GM21619 (cell line): Measurements from ENCODE around the gene WASF1.
"Not testable (repeated sequence)": the region's sequence is repeated elsewhere in the genome, so short reads cannot be mapped to it uniquely, and the experiment has no call there.

Experiments used
- ATAC-seq: cut with Tn5 transposase; IDR thresholded peaks from one replicate; pipeline ENCODE4 v1.9.1; 2021; ENCODE audit not compliant: unreplicated experiment

Gene WASF1

DNA sequence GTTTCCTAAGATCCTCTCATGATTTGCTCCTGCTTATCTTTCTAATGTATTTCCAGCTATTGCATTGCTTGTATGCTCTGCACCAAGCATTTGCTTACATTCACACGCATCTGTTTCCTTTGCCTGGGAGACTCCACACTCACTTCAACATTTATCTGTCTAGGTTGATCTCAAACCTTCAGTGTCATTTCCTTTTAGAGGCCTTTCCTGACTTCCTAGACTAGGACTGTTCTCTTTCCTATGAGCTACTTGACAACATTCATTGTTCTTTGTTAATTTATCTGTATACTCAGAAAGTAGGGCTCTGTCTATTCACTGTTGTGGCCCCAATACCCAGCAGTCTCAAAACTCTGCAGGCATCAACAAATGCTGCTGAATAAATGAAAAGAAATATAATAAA lies 84.4 kb downstream of the WASF1 start:
- ATAC-seq: no peak

DNA sequence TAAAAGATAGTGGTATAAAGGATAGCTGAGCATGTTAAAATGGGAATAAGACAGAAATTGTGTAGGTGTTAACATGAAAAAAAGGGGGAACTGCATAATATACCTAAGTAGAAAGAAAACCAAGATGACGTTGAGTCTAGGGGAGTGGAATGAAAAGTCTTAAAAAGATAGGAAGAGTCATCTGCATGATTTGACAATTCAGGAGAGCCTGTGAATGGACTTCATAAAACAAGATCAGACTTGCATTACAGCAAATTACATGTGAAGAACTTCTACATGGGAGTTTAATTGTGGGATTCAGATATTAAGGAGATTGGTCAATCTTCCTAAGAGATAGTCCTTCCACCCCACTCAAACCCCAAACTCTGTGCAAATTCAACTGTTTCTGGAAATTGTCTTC lies 85.5 kb downstream of the WASF1 start:
- no peak for ATAC-seq

DNA sequence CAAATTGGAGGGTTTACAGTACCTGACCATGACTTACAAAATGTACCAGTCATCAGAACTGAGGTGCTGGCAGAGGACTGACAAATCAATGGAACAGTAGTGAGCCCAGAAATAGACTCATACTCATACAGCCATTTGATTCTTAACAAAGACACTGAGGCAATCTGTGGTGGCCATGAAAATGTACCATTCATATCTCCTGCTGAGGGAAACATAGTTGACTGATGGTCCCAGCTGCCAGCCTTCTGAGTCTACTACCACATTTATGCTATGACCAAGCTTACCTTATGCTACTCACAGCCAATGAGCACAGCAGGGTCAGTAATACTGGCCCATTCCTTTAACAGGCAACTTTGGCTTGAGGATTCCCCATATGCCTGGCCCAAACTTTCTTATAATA lies 88.6 kb downstream of the WASF1 start:
- ATAC-seq: no peak

DNA sequence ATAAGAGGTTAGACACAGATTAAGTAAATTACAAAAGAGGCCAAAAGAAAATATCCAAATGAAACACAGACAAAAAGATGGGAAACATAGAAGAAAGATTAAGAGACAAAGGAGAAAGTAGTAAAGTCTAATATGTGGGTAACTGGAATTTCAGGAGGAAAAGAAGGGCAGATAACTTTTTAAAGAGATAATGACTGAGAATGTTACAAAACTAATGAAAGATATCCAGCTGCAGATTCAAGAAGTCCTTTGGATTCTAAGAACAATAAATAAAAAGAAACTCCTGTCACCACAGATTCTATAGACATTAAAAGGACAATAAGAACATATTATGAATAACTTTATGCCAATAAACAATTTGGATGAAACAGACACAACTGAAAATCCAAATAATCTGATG lies 90.1 kb downstream of the WASF1 start:
- no peak for ATAC-seq

DNA sequence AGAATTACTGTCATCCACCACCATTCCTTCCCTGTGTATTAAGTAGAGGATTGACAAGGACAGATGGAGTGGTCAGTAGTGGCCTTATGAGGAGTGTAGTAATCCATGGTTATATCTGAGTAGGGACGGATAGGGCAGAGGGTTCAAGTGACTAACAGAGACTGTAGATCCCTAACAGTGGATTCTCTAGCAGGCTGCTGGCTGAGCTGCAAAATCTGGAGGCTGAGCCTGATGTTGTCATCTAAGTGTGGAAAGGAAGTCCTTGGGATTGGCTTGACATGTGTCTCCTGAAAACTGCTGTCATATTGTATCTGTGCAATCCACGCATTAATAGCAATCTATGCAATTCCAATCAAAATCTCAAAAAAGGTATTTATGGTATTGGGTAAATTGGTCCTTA lies 94.2 kb downstream of the WASF1 start:
- no peak for ATAC-seq

DNA sequence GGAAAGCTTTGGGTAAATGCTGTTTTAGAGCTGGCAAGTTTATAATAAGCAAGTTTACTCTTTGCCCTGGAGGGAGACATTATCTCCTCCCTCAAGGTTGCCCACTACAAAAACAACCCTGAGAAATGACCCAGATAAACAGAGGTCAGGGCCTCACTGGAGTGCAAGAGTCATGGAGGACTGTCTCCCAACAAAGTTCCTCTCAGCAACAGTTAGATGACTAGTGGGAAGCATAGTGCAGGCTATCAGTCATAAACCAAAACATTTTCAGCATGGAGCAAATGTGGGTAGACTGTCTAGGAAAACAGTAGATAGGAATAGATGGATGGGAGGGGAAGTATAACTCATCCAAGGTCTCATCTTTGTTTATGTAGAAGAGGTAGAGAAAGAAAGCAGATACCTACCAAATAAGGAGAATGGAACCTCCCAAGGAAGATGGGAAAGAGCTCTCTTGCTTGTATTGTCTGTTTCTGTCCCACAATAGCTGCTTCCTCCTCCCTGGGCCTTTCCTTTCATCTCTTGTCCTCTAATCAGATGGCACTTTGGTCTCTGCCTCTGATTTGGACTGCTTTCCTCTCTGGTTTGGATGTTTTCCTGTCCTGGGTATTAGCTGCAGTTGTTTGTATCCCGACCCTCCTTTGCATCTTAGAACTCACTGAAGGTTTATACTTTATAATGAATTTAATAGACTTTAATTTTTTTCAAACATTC lies 95.4 kb downstream of the WASF1 start:
- no peak for ATAC-seq

DNA sequence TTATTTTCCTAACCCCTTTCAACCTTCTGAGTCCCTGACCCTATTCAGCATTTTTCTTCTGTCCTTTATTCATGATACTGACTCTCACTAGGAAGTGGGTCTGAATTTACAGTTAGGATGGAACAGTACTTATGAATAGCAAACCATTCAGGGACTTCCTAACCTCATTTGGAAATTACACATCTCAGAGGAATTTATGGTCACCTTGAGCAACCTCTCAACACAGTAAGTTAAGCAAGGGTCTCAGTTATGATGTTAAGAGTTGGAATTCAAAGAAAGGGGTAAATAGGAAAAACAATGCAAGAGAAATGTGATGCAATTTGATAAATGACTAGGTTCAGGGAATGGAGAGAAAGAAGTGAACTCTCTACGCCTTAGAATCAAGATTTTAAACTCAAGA lies 104.1 kb downstream of the WASF1 start:
- no peak for ATAC-seq

DNA sequence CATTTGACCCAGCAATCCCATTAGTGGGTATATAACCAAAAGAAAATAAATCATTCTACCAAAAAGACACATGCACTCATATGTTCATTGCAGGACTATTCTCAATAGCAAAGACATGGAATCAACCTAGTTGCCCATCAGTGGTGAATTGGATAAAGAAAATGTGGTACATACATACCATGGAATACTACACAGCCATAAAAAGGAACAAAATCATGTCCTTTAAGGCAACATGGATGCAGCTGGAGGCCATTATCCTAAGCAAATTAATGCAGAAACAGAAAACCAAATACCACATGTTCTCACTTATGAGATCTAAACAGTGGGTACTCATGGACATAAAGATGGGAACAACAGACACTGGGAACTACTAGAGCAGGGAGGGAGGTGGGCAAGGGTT lies 106.0 kb downstream of the WASF1 start:
- not testable (repeated sequence) for ATAC-seq

DNA sequence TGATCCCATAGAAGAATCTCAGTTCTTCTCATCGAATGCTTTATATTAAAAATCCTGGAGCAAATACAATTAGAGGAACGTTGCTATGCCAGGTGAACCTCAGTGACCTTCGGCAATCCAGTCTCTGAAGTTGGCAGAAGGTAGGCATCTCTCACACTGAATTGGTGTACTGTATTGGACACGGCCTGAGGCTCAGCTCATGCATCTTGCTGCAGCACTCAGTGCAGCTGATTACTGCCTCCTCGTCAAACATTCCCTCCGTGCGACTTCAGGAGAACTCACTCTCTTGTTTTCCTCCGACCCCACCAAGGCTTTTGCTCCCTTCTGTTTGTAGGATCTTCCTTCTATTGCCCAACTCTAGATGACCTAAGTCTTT lies 110.9 kb downstream of the WASF1 start:
- ATAC-seq: no peak

DNA sequence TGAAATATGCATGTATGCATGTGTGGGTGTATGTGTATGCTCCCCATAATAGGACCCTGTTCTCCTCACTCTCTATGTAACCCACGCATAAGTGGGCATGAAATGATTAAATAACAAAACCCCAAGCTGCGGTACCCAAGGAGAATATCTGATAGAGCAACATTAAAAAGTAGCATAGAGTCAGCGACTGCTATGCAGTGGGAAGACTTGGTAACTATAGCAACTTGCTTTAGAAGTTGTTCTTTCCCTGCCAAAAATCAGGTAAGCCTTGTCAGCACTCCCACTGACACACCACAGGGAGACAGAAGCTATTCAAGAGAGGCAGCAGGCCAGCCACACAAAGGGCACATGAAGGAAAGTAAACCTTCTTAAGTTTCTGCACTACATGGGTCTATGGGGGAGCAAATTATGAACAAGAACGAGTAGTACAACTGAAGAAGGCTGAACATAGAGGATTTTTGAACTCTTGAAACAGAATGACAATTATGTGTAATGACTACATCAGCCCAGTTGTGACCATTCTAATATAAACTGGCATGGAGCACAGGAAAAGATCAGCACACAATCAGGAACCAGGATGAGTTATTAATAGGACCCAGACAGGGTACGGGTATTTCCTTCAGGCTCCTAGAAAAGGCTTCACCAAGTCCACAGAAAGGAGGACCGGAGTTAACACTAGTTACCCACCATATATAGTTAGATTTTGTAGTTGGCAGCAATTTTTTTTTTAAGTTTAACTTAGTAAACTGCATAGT lies 111.5 kb downstream of the WASF1 start:
- no peak for ATAC-seq

DNA sequence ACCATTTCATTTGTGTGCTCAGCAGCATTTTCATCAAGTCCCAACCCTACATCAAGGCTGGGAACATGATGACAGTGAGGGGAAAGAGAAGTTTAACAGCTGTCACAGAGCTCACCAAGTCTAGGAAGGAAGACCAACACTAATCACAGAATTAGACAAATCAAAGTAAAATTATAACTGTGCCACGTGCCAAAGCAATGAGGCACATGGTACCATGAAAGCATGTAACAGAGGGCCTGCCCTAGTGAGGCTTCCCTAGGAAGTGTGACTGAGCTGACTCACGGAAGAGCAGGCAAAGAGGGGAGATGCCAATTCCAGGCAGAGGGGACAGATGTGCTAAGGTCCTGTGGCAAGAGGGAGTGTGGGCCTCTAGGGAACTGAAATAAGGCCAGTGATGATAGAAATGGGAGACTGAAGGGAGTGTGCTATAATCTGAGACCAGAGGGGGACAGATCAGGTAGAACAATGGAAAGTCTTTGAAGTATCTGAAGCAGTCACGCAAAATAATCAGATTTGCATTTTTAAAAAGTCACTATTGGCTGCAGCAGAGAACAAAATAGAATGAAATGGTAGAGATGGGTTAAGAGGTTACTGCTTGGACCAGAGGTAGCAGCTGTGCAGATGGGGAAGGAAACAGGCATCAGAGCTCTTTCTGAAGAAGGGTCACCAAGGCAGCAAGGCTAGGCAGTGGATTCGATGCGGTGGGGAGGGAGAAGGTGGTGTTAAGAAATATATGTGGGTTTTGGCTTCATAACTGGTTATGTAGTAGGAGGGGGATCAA lies 114.5 kb downstream of the WASF1 start:
- no peak for ATAC-seq

DNA sequence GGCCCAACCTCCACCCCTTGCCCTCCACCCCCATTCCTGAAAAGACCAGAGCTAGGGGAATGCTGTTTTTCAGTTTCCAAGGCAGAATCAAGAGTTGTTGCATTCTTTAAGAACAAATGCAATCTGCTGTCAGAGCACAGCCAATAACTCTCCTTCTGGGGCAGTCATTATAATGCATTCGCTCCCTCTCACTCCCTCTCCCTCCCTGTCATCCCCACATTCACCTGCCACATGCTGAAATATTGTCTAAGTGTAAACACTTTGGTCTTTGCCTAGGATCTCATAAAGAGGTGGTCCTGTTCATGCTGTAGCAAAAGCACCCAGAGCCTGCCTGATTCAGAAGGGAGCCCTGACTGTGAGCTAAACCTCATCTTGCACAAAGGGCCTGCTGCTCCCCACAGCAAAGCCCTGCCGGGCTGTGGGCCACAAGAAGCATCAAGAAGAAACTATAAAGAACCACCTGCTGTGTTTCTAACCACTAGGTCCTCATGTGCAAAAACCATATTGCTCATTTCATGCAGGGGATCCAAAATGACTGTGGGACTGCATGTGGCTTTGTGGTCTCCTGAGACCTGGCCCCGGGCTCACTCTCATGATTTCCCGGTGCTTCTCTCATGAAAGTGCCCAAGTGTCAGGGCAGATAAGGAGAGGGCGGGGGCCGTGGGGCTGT lies 115.7 kb downstream of the WASF1 start:
- ATAC-seq: peak; percentile 63

DNA sequence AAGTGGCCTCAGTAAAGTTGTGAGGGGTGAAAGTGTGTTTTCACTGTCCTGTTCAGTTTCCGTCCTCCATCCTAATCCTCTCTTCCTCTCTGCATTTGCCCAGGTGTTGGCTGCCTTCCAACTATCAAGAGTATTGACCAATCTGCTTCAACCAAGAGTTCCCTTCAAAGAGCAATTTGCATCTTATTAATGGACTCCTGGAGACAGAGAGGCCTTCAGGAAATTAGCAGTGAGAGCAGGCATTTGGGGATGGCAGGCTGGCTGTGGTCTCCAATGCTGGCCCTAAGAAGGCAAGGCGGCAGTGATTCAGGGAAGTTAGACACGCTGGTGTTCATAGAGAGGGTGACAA lies 124.1 kb downstream of the WASF1 start:
- ATAC-seq: no peak

DNA sequence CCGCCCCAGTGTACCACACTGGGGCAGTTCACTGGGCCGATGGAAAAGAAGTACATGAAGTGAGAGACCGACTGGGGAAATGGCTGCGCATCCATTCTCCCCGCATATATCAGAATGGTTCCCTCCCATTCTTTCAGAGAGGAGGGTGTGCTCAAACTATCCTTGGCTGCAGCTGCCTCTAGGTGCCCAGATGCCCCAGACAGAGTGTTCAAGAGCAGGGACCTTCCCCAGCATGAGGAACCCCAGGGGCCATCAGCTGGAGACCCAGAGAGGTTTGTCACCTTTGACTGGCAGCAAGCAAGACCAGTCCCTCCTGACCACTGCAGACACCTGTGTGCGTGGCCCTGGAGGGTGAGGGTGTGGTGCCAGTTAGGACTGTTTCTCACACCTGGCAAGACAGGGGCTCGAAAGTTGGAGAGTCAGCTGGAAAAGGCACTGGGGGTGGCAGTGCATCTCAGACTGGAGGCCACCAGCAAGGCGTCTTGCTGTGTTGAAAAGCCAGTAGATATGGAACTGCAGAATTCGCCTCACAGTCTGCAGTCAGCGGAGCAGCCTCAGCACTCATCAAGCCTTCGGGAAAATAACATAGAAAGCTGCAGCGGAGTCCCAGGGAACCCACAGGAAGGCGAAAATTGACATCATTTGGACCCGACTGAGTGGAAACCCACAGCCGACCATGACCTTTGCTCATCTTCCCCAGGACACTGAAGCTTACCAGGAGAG lies 124.6 kb downstream of the WASF1 start:
- ATAC-seq: no peak

DNA sequence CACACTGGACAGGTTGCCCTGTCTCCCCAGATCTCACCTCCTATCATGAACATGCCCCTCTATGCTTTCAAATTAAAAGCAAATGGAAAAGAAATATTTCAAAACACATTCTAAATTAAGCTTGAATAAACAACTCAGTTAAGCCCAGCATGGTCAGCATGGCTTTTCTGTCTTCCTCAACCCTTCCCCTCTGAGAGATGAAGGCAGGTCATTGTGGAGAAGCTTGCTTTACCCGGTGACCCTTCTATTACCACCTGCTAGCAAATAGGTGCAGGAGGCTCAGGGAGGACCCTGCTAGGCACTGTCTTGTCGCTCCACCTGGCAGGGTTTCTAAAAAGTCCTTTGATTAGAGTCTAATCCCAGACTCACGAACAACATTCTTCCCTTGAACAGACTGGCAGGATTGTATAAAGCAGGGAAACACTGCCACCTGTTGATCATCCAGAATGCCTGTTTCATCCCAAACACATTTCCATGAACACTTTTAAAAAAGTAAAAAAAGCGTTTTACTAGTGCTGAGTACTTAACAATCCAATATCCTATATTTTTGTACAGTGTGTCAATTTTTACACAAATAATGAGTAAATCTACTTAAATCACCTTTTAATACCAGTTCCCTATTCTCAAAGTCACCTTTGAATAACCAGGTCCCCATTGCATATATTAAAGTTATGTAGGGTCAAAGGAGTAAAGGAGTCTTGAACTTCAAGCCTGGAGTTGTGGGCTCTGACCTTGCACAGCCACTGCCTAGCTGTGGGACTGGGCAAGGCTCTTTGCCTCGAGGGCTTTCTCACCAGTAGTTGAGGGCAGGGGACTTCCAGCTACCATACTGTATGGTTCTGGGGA lies 125.9 kb downstream of the WASF1 start:
- no peak for ATAC-seq

DNA sequence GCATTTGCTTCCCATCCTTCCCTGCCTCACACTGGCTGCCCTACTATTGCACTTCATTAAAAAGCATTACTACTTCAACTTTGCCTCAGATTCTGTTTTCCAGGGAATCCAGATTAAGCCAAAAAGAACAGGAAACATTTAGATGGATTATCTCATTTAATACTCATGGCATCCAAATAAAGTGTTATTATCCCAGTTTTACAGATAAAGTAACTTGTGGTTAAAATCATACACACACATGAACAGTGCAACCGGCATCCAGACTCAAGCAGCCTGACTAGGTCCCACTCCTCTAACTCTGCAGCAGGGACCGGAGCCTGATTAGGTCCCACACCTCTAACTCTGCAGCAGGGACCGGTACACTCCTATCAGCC lies 129.0 kb downstream of the WASF1 start:
- no peak for ATAC-seq
